ENCODE measurements around the gene SLC7A1.
"Not testable (repeated sequence)": the region's sequence is repeated elsewhere in the genome, so short reads cannot be mapped to it uniquely, and the experiment has no call there.

Gene SLC7A1

GRCh38 chr13:29595380-29596063 lies at the start of gene SLC7A1:
Gene SLC7A1 (minus strand): TSS chr13:29595688. CDS start chr13:29536188, 59,500 bp downstream.
- TF ChIP-seq MYC (IDR thresholded peaks at IDR 0.05; ENCODE audit: low read depth, low read length): peak; percentile 65; the same call in 1 of the 2 replicates
- TF ChIP-seq, protein P1, sequence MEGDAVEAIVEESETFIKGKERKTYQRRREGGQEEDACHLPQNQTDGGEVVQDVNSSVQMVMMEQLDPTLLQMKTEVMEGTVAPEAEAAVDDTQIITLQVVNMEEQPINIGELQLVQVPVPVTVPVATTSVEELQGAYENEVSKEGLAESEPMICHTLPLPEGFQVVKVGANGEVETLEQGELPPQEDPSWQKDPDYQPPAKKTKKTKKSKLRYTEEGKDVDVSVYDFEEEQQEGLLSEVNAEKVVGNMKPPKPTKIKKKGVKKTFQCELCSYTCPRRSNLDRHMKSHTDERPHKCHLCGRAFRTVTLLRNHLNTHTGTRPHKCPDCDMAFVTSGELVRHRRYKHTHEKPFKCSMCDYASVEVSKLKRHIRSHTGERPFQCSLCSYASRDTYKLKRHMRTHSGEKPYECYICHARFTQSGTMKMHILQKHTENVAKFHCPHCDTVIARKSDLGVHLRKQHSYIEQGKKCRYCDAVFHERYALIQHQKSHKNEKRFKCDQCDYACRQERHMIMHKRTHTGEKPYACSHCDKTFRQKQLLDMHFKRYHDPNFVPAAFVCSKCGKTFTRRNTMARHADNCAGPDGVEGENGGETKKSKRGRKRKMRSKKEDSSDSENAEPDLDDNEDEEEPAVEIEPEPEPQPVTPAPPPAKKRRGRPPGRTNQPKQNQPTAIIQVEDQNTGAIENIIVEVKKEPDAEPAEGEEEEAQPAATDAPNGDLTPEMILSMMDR (IDR thresholded peaks at IDR 0.05; ENCODE audit: low read depth, low read length): no peak
- TF ChIP-seq, protein P2, sequence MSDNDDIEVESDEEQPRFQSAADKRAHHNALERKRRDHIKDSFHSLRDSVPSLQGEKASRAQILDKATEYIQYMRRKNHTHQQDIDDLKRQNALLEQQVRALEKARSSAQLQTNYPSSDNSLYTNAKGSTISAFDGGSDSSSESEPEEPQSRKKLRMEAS (IDR thresholded peaks at IDR 0.05; ENCODE audit: low read depth, low read length): no peak; the same call in none of the 2 replicates
- TF ChIP-seq POLR2A (IDR thresholded peaks at IDR 0.05; ENCODE audit: extremely low read depth, insufficient read length): peak; percentile 48
- DNase-seq (ENCODE audit: low read depth): peak; percentile 95
- peak within 1 kb of the TSS; percentile 94 for H3K4me3 ChIP-seq (ENCODE audit: low read depth, low read length)

DNA sequence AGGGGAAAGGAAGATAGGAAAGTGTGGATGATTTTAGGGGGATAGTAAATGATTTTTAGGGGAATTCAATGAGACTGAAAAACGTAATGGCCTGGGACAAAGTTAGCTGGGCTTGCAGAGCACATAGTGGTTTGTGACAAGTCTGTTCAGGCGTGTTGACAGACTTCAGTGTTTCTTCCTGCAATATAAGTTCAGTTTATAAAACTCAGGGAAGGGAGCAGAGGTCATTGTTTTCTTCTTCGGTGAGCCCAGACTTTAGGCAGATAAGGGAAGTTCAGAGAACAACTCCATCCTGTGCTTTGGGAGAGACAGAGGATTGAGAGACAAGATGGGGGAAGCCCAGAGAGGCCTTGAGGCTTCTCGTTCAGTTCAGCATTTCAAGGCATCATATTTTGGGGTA lies 45.2 kb upstream of the SLC7A1 start:
- no peak for DNase-seq (ENCODE audit: low read depth)
- no peak overlapping the region for H3K4me3 ChIP-seq (ENCODE audit: low read depth, low read length)
- TF ChIP-seq MYC (IDR thresholded peaks at IDR 0.05; ENCODE audit: low read depth, low read length) (no peak), POLR2A (IDR thresholded peaks at IDR 0.05; ENCODE audit: extremely low read depth, insufficient read length) (no peak)
- TF ChIP-seq, protein P2 (IDR thresholded peaks at IDR 0.05; ENCODE audit: low read depth, low read length): no peak
- TF ChIP-seq, protein P1 (IDR thresholded peaks at IDR 0.05; ENCODE audit: low read depth, low read length): no peak

DNA sequence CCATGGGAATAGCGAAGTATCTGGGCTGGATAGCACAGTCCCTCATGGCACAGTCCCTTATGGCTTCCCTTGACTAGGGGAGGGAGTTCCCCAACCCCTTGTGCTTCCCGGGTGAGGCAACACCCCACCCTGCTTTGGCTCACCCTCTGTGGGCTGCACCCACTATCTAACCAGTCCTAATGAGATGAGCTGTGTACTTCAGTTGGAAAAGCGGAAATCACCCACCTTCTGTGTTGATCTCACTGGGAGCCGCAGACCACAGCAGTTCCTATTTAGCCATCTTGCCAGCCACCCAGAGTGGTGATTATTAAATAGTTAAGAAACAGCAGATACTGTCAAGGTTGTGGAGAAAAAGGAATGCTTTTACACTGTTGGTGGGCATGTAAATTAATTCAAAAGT lies 41.3 kb upstream of the SLC7A1 start:
- peak; percentile 70 for DNase-seq (ENCODE audit: low read depth)
- H3K4me3 ChIP-seq (ENCODE audit: low read depth, low read length): not testable (repeated sequence)

- H3K4me3 ChIP-seq (ENCODE audit: low read depth, low read length): no peak overlapping the region
- TF ChIP-seq, protein P2 (IDR thresholded peaks at IDR 0.05; ENCODE audit: low read depth, low read length): no peak
- TF ChIP-seq, protein P1 (IDR thresholded peaks at IDR 0.05; ENCODE audit: low read depth, low read length): no peak
- TF ChIP-seq MYC (IDR thresholded peaks at IDR 0.05; ENCODE audit: low read depth, low read length) (no peak), POLR2A (IDR thresholded peaks at IDR 0.05; ENCODE audit: extremely low read depth, insufficient read length) (no peak)
- DNase-seq (ENCODE audit: low read depth): no peak
Observed at GRCh38 chr13:29624997-29625396, 29.5 kb upstream of the SLC7A1 start.

- no peak for DNase-seq (ENCODE audit: low read depth)
- TF ChIP-seq, protein P1 (IDR thresholded peaks at IDR 0.05; ENCODE audit: low read depth, low read length): no peak
- TF ChIP-seq, protein P2 (IDR thresholded peaks at IDR 0.05; ENCODE audit: low read depth, low read length): no peak
- TF ChIP-seq MYC (IDR thresholded peaks at IDR 0.05; ENCODE audit: low read depth, low read length) (no peak), POLR2A (IDR thresholded peaks at IDR 0.05; ENCODE audit: extremely low read depth, insufficient read length) (no peak)
- H3K4me3 ChIP-seq (ENCODE audit: low read depth, low read length): no peak overlapping the region
Observed at GRCh38 chr13:29621841-29622240, 26.4 kb upstream of the SLC7A1 start.

DNA sequence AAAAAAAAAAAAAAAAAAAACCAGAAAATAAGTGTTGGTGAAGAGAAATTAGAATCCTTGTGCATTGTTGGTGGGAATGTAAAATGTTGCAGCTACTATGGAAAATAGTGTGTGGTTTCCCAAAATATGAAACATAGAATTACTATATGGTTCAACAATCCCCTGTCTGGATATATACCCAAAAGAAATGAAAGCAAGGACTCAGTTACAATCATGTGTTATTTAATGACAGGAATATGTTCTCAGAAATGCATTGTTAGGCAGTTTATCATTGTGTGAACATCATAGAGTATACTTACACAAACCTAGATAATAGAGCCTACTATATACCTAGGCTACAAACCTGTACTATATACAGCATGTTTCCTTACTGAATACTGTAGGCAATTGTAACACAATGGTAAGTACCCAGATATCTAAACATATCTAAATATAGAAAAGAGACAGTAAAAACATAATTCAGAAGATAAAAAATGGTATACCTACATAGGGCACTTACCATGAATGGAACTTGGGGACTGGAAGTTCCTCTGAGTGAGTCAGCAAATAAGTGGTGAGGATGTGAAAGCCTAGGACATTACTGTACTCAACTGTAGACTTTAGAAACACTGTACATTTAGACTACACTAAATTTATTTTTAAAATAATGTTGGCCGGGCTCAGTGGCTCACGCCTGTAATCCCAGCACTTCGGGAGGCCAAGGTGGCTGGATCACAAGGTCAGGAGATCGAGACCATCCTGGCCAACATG lies 25.7 kb upstream of the SLC7A1 start:
- peak; percentile 13 for DNase-seq (ENCODE audit: low read depth)
- no peak overlapping the region for H3K4me3 ChIP-seq (ENCODE audit: low read depth, low read length)
- TF ChIP-seq POLR2A (IDR thresholded peaks at IDR 0.05; ENCODE audit: extremely low read depth, insufficient read length) (no peak), MYC (IDR thresholded peaks at IDR 0.05; ENCODE audit: low read depth, low read length) (no peak)
- TF ChIP-seq, protein P2 (IDR thresholded peaks at IDR 0.05; ENCODE audit: low read depth, low read length): no peak
- TF ChIP-seq, protein P1 (IDR thresholded peaks at IDR 0.05; ENCODE audit: low read depth, low read length): no peak

Measured in NB4 (cell line).